Measurements from ENCODE around the gene GPC4.
A peak's percentile ranks its signal among the peaks of the same experiment; 100 is the strongest.

GPC4 gene

GRCh38 chrX:133415276-133416105 is at the start of gene GPC4:
Gene GPC4 (minus strand): TSS chrX:133415489. CDS start chrX:133414965, 524 bp downstream.
- DNase-seq, result peak; percentile 52

- no peak for DNase-seq
These were observed 45.9 kb upstream of the GPC4 start for GRCh38 chrX:133461231-133461630.

- no peak for DNase-seq
These were observed 39.6 kb upstream of the GPC4 start for GRCh38 chrX:133454924-133455323.

- DNase-seq, result no peak
These were observed 39.2 kb upstream of the GPC4 start for GRCh38 chrX:133454491-133454914.

- no peak for DNase-seq
These were observed 33.3 kb upstream of the GPC4 start for GRCh38 chrX:133448512-133449076.

DNA sequence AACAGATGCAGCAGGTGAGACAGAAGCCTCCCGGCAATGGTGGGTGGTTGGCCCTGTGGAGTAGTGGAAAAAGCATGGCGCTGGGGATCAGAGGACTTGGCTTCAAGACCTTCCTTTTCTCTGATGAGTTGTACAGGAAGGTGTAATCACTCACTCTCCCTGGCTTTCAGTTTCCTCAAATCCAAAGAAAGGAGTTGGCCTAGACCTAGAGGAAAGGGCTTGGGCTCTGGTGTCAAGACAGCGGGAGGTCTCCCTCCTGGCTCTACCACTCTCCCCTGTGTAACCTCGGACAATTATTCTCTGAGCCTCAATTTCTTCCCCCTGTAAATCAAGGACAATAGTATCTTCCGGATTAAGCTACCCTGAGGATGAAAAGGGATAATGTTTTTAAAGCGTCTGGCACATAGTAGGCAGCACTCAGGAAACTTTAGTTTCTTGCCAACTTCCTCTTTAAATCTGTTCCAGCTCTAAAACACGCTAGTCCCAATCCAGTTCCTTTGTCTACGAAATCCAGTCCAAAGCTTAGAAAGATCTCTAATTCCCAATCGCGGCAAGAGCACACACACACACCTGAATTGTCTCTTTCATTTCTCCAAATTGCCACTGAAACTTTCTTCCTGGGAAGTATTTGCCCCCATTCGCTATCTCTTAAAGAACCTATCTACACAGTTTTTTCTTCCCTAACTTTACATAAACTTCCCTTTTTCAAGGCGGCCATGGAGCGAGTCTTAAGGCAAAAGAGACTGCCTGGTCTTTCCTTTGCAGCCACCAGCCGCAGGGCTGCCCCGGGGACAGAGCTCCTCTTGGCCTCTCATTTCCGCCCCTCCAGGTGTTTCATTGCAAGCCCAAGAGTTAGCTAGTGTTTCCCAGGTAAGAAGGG is 29.9 kb upstream of the GPC4 start:
- no peak for DNase-seq

- DNase-seq, result no peak
These were observed 28.9 kb upstream of the GPC4 start for GRCh38 chrX:133444196-133444595.

- no peak for DNase-seq
These were observed 25.5 kb upstream of the GPC4 start for GRCh38 chrX:133440797-133441163.

DNA sequence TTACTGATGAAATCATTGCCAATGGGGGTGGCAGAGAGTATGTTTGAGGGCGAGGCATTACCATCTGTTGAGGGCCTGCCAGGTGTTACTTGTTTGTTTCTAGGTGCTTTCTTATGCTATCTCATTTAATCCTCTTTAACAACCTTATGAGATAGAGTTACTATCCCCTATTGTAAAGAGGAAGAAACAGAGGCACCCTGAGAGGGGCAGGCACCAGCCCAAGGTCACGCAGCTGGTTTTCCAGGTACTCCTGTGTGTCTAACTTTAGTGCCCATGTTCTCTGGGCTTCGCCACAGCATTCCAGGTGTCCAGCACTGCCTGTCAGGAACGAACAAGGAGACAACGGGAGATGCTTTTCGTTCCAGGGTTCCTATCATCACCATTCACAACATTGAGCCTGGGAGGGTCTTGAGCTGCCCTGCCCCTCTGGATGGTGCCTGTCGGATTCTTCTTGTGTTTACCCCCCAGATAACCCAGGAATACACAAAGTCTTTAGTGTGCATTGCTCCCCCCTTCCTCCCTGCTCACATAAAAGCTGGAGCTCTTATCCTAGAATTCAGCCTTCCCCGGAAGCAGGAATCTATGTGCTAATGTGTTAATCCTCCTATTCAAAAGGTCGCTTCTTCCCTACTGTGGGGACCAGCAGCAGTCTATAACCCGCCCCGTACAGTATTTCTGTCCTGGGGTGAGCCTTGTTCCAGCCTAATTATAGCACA is 24.9 kb upstream of the GPC4 start:
- no peak for DNase-seq

DNA sequence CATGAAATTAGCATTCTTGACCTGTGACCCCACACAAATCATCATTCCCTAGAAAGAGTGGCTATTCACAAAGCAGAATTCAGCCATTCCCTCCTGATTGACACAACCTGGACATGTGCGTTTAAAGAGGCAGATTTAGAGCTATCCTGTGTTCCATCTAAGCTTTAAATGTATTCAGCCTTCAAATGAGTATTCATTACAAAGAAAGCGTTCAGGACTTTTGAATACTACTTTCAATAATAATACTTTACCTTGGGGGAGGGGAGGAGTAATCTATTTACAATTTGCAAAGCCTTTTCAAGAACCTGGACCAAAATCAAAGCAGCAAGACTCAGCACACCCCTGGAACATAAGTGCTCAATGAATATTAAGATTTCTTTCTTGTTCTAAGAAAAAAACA is 22.5 kb upstream of the GPC4 start:
- DNase-seq, result no peak

DNA sequence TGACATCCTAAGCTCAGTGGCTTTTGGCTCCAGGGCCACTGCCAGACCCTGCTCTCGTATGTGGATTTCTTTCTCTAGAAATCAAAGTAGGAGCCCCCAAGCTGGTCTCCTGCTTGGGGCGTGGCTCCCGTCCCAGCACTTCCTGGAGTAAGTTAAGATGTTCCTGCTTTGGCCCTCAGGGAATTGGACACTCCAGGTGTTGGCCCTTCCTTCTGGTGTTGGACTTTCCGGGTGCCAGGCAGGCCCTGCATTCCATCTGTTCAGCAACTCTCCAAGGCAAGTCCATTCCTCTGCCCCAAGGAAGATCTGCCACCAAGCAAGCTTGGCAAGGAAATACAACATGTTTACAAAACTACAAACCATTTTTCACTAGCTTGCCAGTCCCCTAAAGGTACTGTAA is 22.1 kb upstream of the GPC4 start:
- DNase-seq, result no peak

GRCh38 chrX:133435544-133436124 is 20.3 kb upstream of the GPC4 start:
- no peak for DNase-seq

DNA sequence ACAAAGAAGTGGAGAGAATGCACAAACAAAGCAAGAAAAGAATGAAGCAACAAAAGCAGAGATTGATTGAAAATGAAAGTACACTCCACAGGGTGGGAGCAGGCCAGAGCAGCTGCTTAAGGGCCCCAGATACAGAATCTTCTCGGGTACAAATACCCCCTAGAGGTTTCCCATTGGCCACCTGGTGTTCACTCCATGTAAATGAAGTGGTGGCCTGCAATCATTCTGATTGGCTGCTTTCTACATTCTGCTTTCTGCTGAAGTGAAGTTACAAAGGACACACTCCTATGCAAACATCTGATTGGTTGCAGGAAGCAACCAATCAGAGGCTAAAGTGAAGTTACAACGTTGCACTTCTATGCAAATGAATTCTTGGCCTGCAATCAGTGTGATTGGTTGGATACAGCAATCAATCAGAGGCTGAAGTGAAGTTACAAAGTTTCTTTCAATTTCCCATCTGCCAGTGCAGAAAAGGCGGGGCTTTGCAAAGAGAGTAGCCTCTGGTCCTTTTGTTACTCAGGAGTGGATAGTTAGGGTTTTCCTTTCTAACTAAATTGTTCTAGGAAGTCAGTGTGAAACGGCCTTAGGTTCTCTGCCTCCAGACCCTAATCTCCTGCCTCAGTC is 19.0 kb upstream of the GPC4 start:
- DNase-seq, result no peak

GRCh38 chrX:133419911-133420310 is 4.6 kb upstream of the GPC4 start:
- no peak for DNase-seq

DNA sequence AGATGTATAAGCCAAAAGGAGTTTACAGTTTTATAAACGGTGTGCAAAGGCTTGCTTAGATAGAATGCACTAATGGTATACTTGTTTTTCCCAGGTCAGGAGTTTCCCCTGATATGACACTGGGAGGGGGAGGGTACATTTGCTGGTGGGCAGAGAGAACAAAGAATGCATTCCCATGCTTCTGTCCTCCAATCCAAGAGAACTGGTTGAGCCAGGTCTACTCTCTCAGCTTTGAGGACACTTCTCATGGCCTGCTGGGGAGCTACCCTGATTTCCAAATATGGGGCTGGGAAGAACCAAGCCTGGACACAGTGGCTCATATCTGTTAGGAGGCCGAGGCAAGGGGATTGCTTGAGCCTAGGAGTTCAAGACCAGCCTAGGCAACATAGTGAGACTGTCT is 3.3 kb upstream of the GPC4 start:
- no peak for DNase-seq

DNA sequence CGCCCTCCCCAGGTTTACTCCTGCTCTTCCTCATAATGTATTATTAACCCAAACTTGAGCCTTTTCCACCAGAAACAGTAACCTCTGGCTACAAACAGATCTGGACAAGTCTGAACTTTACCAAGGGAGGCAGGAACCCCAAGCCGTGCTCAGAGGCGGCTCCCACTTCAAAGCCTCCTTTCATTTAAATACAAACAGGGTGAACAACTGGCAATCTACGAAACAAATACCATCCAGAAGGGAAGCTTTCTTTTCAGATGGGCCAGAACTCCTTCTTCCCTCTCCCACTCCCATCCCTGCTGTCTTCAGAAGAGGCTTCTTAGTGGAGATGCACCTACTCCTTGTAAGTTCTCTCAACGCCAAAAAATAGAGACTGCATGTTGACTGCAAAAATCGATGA is 2.1 kb upstream of the GPC4 start:
- no peak for DNase-seq

GRCh38 chrX:133414406-133415275 is 648 bp downstream of the GPC4 start:
- no peak for DNase-seq

GRCh38 chrX:133413218-133413925 is 1.9 kb downstream of the GPC4 start:
- DNase-seq, result no peak

DNA sequence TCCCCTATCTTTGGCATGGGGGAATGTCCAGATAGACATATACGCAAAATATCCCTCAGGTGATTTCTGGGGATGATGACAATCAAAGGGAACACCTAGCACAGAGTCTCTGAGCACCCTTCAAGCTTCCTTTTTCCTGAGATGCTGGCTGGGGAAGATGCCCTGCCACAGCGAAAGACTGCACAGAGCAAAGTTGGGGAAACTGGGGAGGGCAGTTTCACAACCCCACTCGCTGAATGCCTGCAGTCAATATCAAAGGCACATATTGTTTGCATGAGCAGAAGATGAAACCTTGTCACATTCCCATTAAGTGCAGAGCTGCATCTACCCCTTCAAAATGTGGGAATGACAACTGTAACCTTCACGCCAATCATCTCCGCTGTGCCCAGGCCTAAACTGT is 2.6 kb downstream of the GPC4 start:
- DNase-seq, result peak; percentile 30

DNA sequence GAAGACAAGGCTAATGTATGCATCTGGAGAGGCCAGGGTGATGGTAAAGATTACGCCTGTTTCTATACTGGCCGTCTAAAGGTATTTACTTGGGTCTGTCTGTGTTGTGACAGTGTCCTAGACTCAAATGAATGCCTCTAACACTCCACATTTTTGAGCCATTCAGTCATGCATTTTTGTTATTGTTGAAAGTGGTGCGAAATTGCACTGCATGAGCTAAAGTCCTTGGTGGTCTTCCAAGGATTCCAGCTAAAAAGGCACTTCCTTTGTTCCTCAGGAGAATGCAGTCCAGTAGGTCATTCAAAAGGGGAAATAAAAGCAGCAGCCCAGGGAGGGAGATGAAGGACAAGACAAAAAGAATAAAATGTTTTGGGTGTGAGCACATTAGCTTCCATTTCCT is 3.0 kb downstream of the GPC4 start:
- peak; percentile 43 for DNase-seq

DNA sequence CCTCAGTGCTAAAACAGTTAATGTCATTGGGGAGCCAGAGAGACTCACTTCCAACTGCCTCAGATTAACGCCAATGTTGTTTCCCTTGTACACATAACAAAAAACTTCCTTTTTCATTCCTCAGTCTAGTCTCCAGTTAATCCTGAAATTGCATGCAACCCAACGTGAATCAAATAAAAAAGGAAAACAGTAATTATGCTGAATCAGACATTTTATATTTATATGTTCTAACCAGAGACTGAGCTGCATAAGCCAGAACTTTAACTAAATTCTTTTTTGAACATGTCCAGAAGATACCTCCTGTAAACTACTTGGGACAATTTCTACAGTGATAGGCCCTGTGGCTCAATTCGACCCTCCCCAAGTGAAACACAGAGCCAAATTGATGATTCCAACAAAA is 4.7 kb downstream of the GPC4 start:
- no peak for DNase-seq

Measured in 8988T (cell line).